K562 (cell line): ENCODE results near the gene NUP153. TPM values are rescaled to one million over a fixed set of nuclear protein-coding genes. Genes with fewer than 3 reads are reported as not detected.

Experiments used
- AFF4 ChIP-seq: sonication (generic); formaldehyde crosslinking; IDR thresholded peaks from 2 replicates; pipeline ENCODE4 v1.8.0; 2023; ENCODE audit warnings: mild to moderate bottlenecking, missing genetic modification reagents
- COPS2 ChIP-seq: fragments of 450-650 bp; conservative IDR thresholded peaks from 2 replicates; pipeline ENCODE4 v1.6.1; 2016; ENCODE audit warnings: mild to moderate bottlenecking, moderate library complexity
- HDAC8 ChIP-seq: fragments of 450-650 bp; IDR thresholded peaks from 2 replicates; pipeline ENCODE4 v1.6.1; 2016; ENCODE audit warnings: mild to moderate bottlenecking, missing genetic modification characterization, moderate library complexity, missing compliant biosample characterization
- MBD2 ChIP-seq: sonication (generic); IDR thresholded peaks from 2 replicates; pipeline ENCODE4 v1.6.1; 2016; ENCODE audit warnings: low read depth, borderline replicate concordance
- MNT ChIP-seq, 2 experiments: fragments of 450-650 bp; conservative IDR thresholded peaks; 2 replicates each; pipeline ENCODE4 v1.6.1; 2017; ENCODE audit warnings: mild to moderate bottlenecking in 2 of 2, moderate library complexity in 2 of 2
- NKRF ChIP-seq: fragments of 450-650 bp; IDR thresholded peaks from 2 replicates; pipeline ENCODE4 v1.6.1; 2016; ENCODE audit warnings: borderline replicate concordance
- PHB ChIP-seq: fragments of 250-450 bp; sonication (Bioruptor Pico); IDR thresholded peaks from 2 replicates; pipeline ENCODE4 v1.5.0; 2021
- SMAD4 ChIP-seq: fragments of 250-450 bp; sonication (Bioruptor Pico); conservative IDR thresholded peaks from 2 replicates; pipeline ENCODE4 v1.8.0; 2021; ENCODE audit warnings: inconsistent platforms, mild to moderate bottlenecking, moderate library complexity
- SMARCC2 ChIP-seq: fragments of 450-650 bp; IDR thresholded peaks from 2 replicates; pipeline ENCODE4 v1.6.1; 2017; ENCODE audit warnings: antibody characterized with exemption, moderate library complexity, mild to moderate bottlenecking, low read depth
- TAL1 ChIP-seq: fragments of 450-650 bp; IDR thresholded peaks from 2 replicates; pipeline ENCODE4 v1.6.1; 2016; ENCODE audit warnings: mild to moderate bottlenecking
- TBL1XR1 ChIP-seq, 2 experiments: IDR thresholded peaks; 2 replicates each; pipeline ENCODE4 v1.6.1; 2012; ENCODE audit warnings: improper control_type of control experiment in 2 of 2, low read length in 2 of 2, mild to moderate bottlenecking in 1 of 2
- ZNF583 ChIP-seq: fragments of 250-450 bp; sonication (Bioruptor Pico); IDR thresholded peaks from 2 replicates; pipeline ENCODE4 v1.4.0; 2020
- polyA plus RNA-seq, 8 experiments: library from polyadenylated mRNA; depleted of rRNA in 4 of 8; stranded (reverse) in 5 of 8; unstranded in 3 of 8; fragments of >200 nt; fragmentation: Nextera tagmentation in 2 of 8; fragmentation: Illumina TruSeq in 1 of 8; extraction: Ambion mirVana in 2 of 8; extraction: Trizol in 1 of 8; gene quantifications; 2 replicates each; pipeline versions ENCODE4 v1.2.1 to v1.2.3, GENCODE V29; 2011 to 2014; ENCODE audit warnings: inconsistent platforms in 1 of 8, missing spikeins in 1 of 8
- total RNA-seq, 7 experiments: library from RNA; depleted of rRNA in 6 of 7; stranded (reverse); fragments of >200 nt in 6 of 7; fragmentation: Illumina TruSeq in 2 of 7; extraction: Trizol in 2 of 7; gene quantifications; 2 replicates each; pipeline versions ENCODE4 v1.2.1 to v1.2.3, GENCODE V29; 2011 to 2021; ENCODE audit warnings: low replicate concordance in 1 of 7
- TF ChIP-seq, protein P1 (sequence below): fragments of 250-450 bp; sonication (Bioruptor Pico); IDR thresholded peaks from 2 replicates; pipeline ENCODE4 v1.4.0; 2020
- TF ChIP-seq, protein P2 (sequence below), 2 experiments: fragments of 450-650 bp in 1 of 2; IDR thresholded peaks; 2 replicates each; pipeline ENCODE4 v1.6.1; 2011 to 2017; ENCODE audit warnings: low read depth in 2 of 2, antibody characterized with exemption in 1 of 2, borderline replicate concordance in 1 of 2, low read length in 1 of 2, mild to moderate bottlenecking in 1 of 2, mixed read lengths in 1 of 2; ENCODE audit not compliant: control insufficient read depth in 1 of 2

NUP153 gene
- total and polyA plus RNA-seq, 9 of the 15 experiments (the other 6 are each of a cell fraction or from before 2014, with no cell fraction given) = 21.9 to 110 (median 84.8) TPM

DNA sequence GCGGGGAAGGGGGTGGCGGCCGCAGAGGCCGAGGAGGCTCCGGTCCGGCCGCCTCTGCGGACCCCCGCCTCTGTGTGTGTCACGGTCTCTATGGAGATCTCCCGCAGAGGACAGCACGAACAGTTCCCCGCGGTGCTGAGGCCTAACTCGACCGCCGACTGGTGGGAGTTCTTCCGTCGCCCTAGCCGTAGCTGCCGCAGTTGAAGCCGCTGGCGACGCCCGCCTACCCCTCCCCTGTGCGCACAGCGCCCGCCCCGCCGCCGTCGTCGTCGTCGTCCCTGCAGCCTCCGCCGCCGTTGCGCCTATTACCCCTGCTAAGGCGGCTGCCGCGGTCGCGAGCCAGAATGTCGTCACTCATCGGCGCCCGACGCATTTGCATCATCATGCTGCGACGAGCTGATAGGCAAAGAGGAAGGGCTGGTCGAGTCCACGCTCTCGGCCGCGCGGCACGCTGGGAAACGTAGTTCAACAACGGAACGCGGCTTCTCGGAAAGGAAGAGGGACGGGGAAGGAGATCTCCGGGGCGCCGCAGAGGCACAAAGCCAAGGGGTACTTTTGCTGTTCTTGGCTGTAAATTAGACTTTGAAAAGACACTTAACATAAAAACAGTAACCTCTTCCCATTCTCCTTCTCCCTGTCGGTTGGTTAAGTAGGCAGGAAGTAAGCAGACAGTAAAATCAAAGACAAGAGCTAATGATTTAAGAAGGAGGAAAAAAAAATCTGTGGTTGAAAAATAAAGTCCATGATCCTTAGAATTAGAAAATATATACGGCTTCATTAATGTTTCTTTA, at the start of gene NUP153 (continued):
- TF ChIP-seq HDAC8 (tag) (no peak), PHB (CRISPR knock-in tag) (0 out of 2 replicates have a peak, but pooled peaks have one; percentile 17), SMAD4 (peak; percentile 74), TAL1 (0 out of 2 replicates have a peak, but pooled peaks have one; percentile 4), NKRF (no peak; the same call in 1 of the 2 replicates), MBD2 (peak; percentile 88; the same call in 1 of the 2 replicates), AFF4 (CRISPR knock-in tag) (0 out of 2 replicates have a peak, but pooled peaks have one; percentile 56), COPS2 (no peak), ZNF583 (peak; percentile 35), SMARCC2 (no peak), MNT (conservative IDR thresholded peaks at IDR 0.05) (peak; percentile 91 to 94), TBL1XR1 (IDR thresholded peaks at IDR 0.05; ENCODE audit: low read length in 2 of 2) (peak; percentile 56 to 100; a peak in 2 of 4 replicates)
- TF ChIP-seq, protein P1, sequence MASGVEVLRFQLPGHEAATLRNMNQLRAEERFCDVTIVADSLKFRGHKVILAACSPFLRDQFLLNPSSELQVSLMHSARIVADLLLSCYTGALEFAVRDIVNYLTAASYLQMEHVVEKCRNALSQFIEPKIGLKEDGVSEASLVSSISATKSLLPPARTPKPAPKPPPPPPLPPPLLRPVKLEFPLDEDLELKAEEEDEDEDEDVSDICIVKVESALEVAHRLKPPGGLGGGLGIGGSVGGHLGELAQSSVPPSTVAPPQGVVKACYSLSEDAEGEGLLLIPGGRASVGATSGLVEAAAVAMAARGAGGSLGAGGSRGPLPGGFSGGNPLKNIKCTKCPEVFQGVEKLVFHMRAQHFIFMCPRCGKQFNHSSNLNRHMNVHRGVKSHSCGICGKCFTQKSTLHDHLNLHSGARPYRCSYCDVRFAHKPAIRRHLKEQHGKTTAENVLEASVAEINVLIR (CRISPR knock-in tag) = peak; percentile 100
- TF ChIP-seq, protein P2, sequence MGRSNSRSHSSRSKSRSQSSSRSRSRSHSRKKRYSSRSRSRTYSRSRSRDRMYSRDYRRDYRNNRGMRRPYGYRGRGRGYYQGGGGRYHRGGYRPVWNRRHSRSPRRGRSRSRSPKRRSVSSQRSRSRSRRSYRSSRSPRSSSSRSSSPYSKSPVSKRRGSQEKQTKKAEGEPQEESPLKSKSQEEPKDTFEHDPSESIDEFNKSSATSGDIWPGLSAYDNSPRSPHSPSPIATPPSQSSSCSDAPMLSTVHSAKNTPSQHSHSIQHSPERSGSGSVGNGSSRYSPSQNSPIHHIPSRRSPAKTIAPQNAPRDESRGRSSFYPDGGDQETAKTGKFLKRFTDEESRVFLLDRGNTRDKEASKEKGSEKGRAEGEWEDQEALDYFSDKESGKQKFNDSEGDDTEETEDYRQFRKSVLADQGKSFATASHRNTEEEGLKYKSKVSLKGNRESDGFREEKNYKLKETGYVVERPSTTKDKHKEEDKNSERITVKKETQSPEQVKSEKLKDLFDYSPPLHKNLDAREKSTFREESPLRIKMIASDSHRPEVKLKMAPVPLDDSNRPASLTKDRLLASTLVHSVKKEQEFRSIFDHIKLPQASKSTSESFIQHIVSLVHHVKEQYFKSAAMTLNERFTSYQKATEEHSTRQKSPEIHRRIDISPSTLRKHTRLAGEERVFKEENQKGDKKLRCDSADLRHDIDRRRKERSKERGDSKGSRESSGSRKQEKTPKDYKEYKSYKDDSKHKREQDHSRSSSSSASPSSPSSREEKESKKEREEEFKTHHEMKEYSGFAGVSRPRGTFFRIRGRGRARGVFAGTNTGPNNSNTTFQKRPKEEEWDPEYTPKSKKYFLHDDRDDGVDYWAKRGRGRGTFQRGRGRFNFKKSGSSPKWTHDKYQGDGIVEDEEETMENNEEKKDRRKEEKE (IDR thresholded peaks at IDR 0.05; ENCODE audit: borderline replicate concordance in 1 of 2, control insufficient read depth in 1 of 2, low read depth in 2 of 2, low read length in 1 of 2) = peak in 1 of 2 experiments; percentile 98; a peak in 2 of 4 replicates
